IMR-90 (cell line): ENCODE data around the gene GJA4. TPM values are rescaled to one million over a fixed set of nuclear protein-coding genes. Genes with fewer than 3 reads are reported as not detected.

Experiments used
- ATAC-seq: fragments of 200-7000 bp; cut with Tn5 transposase; 2 replicates; pipeline ENCODE4 v1.9.1; 2020; ENCODE audit warnings: low read depth, mild to moderate bottlenecking, moderate library complexity
- BruUV-seq: library from RNA; stranded (reverse); fragments of 400-500 nt; replicated peaks from 2 replicates; lab custom pipeline; 2021; lab: Mats Ljungman, UMichigan
- CTCF ChIA-PET: fragments of 300-600 bp; formaldehyde crosslinking; extraction: SDS; loops from one replicate; lab custom pipeline; 2021; ENCODE audit warnings: antibody characterized with exemption; lab: Yijun Ruan, JAX
- POLR2A ChIA-PET: fragments of 300-600 bp; sonication (Branson Sonifier 250); formaldehyde crosslinking; loops from one replicate; lab custom pipeline; 2022; ENCODE audit warnings: antibody characterized with exemption; ENCODE audit not compliant: unreplicated experiment; lab: Charles Lee
- DNase-seq: peaks from one replicate; pipeline ENCODE4 v3.0.0; 2013
- H2AFZ ChIP-seq: replicated peaks from 2 replicates; pipeline ENCODE3; 2013; ENCODE audit warnings: low read length, mild to moderate bottlenecking; ENCODE audit not compliant: poor library complexity
- H2AK5ac ChIP-seq: 2 replicates; pipeline ENCODE4 v1.6.1; 2013; ENCODE audit warnings: low read depth, low read length, inconsistent platforms
- H2AK9ac ChIP-seq: replicated peaks from 2 replicates; pipeline ENCODE3; 2013; ENCODE audit warnings: mild to moderate bottlenecking, low read depth, low read length, moderate library complexity; ENCODE audit not compliant: poor library complexity
- H2BK120ac ChIP-seq: 2 replicates; pipeline ENCODE4 v1.6.1; 2013; ENCODE audit warnings: low read depth, low read length, inconsistent platforms
- H2BK15ac ChIP-seq: 3 replicates; pipeline ENCODE4 v1.6.1; 2013; ENCODE audit warnings: low read depth, low read length, inconsistent platforms
- H2BK20ac ChIP-seq: 2 replicates; pipeline ENCODE4 v1.6.1; 2013; ENCODE audit warnings: low read depth, mild to moderate bottlenecking, inconsistent platforms, low read length, moderate library complexity
- H2BK5ac ChIP-seq: 2 replicates; pipeline ENCODE4 v1.6.1; 2013; ENCODE audit warnings: mild to moderate bottlenecking, low read depth, low read length, inconsistent platforms; ENCODE audit not compliant: poor library complexity, severe bottlenecking
- H3K14ac ChIP-seq: replicated peaks from 2 replicates; pipeline ENCODE4 v1.6.1; 2013; ENCODE audit warnings: low read depth, low read length, inconsistent platforms
- H3K18ac ChIP-seq: 2 replicates; pipeline ENCODE4 v1.6.1; 2013; ENCODE audit warnings: low read depth, low read length, control low read depth
- H3K23ac ChIP-seq: 2 replicates; pipeline ENCODE4 v1.6.1; 2013; ENCODE audit warnings: low read depth, low read length, inconsistent platforms
- H3K27ac ChIP-seq: 2 replicates; pipeline ENCODE4 v1.5.1; 2013; ENCODE audit warnings: mild to moderate bottlenecking, control low read depth, low read length; ENCODE audit not compliant: insufficient read depth
- H3K27me3 ChIP-seq: 2 replicates; pipeline ENCODE4 v1.6.1; 2013; ENCODE audit warnings: low read length; ENCODE audit not compliant: control insufficient read depth, insufficient read depth
- H3K36me3 ChIP-seq: 2 replicates; pipeline ENCODE4 v1.6.1; 2013; ENCODE audit warnings: low read length, mixed read lengths; ENCODE audit not compliant: control insufficient read depth, insufficient read depth
- H3K4ac ChIP-seq: 2 replicates; pipeline ENCODE4 v1.6.1; 2013; ENCODE audit warnings: low read depth, low read length, inconsistent platforms
- H3K4me1 ChIP-seq: 2 replicates; pipeline ENCODE4 v1.6.1; 2013; ENCODE audit warnings: low read length, mixed read lengths; ENCODE audit not compliant: control insufficient read depth, insufficient read depth
- H3K4me2 ChIP-seq: 2 replicates; pipeline ENCODE4 v1.6.1; 2013; ENCODE audit warnings: low read depth, mild to moderate bottlenecking, control low read depth, low read length, moderate library complexity
- H3K4me3 ChIP-seq: 2 replicates; pipeline ENCODE4 v1.5.1; 2013; ENCODE audit warnings: low read depth, mild to moderate bottlenecking, control low read depth, low read length, moderate library complexity; ENCODE audit not compliant: insufficient read depth
- H3K56ac ChIP-seq: 2 replicates; pipeline ENCODE4 v1.6.1; 2013; ENCODE audit warnings: low read length, inconsistent platforms; ENCODE audit not compliant: insufficient read depth; ENCODE audit errors: extremely low read depth
- H3K79me1 ChIP-seq, 2 experiments: 2 replicates each; pipeline ENCODE4 v1.6.1; 2013; ENCODE audit warnings: low read length in 2 of 2, inconsistent platforms in 1 of 2, low read depth in 1 of 2
- H3K9ac ChIP-seq: 2 replicates; pipeline ENCODE4 v1.6.1; 2013; ENCODE audit warnings: low read depth, low read length, control low read depth
- H3K9me1 ChIP-seq: 2 replicates; pipeline ENCODE4 v1.6.1; 2013; ENCODE audit warnings: low read length, inconsistent platforms; ENCODE audit not compliant: insufficient read depth
- H3K9me3 ChIP-seq: 2 replicates; pipeline ENCODE4 v1.6.1; 2013; ENCODE audit warnings: low read length; ENCODE audit not compliant: control insufficient read depth, insufficient read depth
- H4K20me1 ChIP-seq: 2 replicates; pipeline ENCODE4 v1.6.1; 2013; ENCODE audit warnings: low read length, inconsistent platforms; ENCODE audit not compliant: insufficient read depth
- H4K5ac ChIP-seq: 2 replicates; pipeline ENCODE4 v1.6.1; 2013; ENCODE audit warnings: mild to moderate bottlenecking, low read depth, low read length, control low read depth
- H4K8ac ChIP-seq, 2 experiments: 2 replicates each; pipeline ENCODE4 v1.6.1; 2013; ENCODE audit warnings: low read depth in 2 of 2, low read length in 2 of 2, control low read depth in 1 of 2, inconsistent platforms in 1 of 2
- H4K91ac ChIP-seq: 2 replicates; pipeline ENCODE4 v1.6.1; 2013; ENCODE audit warnings: low read depth, low read length, inconsistent platforms; ENCODE audit not compliant: insufficient read depth
- CEBPB ChIP-seq: IDR thresholded peaks from 2 replicates; pipeline ENCODE4 v1.6.1; 2012; ENCODE audit warnings: low read depth, low read length, improper control_type of control experiment
- CHD1 ChIP-seq: IDR thresholded peaks from 2 replicates; pipeline ENCODE4 v1.6.1; 2012; ENCODE audit warnings: low read depth, low read length, improper control_type of control experiment
- FOS ChIP-seq: fragments of 150-350 bp; IDR thresholded peaks from 2 replicates; pipeline ENCODE4 v1.6.1; 2016; ENCODE audit warnings: low read depth, low read length
- MAFK ChIP-seq: IDR thresholded peaks from 2 replicates; pipeline ENCODE4 v1.6.1; 2012; ENCODE audit warnings: low read depth, low read length, improper control_type of control experiment
- NFE2L2 ChIP-seq: fragments of 150-350 bp; IDR thresholded peaks from 2 replicates; pipeline ENCODE4 v1.6.1; 2016; ENCODE audit warnings: low read depth, mild to moderate bottlenecking, low read length
- RAD21 ChIP-seq: IDR thresholded peaks from 2 replicates; pipeline ENCODE4 v1.6.1; 2012; ENCODE audit warnings: low read length, improper control_type of control experiment
- SMC3 ChIP-seq: fragments of 150-350 bp; IDR thresholded peaks from 2 replicates; pipeline ENCODE4 v1.6.1; 2016; ENCODE audit warnings: low read depth, mild to moderate bottlenecking, antibody characterized with exemption, low read length, moderate library complexity
- USF2 ChIP-seq: fragments of 150-350 bp; IDR thresholded peaks from 2 replicates; pipeline ENCODE4 v1.6.1; 2017; ENCODE audit warnings: mild to moderate bottlenecking, antibody characterized with exemption, low read length, low read depth
- WGBS, 2 experiments: methylation state at CpG; one replicate each; pipeline versions ENCODE4 v1.1.5 to v1.1.7; 2013; ENCODE audit warnings: missing lambda C conversion rate in 2 of 2; ENCODE audit not compliant: insufficient read length in 1 of 2; ENCODE audit errors: extremely low coverage in 2 of 2; 5-methylcytosine and 5-hydroxymethylcytosine counted together
- dilution Hi-C: fragments of 300-500 bp; cut with HindIII; formaldehyde crosslinking; loops from one replicate; pipeline ENCODE4 v1.14.3; 2018; ENCODE audit warnings: low sequenced_read_pairs; ENCODE audit not compliant: unreplicated experiment
- in situ Hi-C: fragments of 300-500 bp; cut with MboI; formaldehyde crosslinking; loops from 3 replicates; pipeline ENCODE4 v1.14.3; 2019; ENCODE audit warnings: low sequenced_read_pairs, inconsistent platforms, mixed read lengths
- intact Hi-C: fragments of 100-400 bp; cut with micrococcal nuclease; formaldehyde crosslinking; loops from 2 replicates; pipeline ENCODE4 v1.10.0; 2022
- polyA plus RNA-seq, 3 experiments: library from polyadenylated mRNA; depleted of rRNA; stranded (reverse); fragments of >200 nt; gene quantifications; 2 replicates each; pipeline ENCODE4 v1.2.3, GENCODE V29; 2012; ENCODE audit warnings: low replicate concordance in 1 of 3
- total RNA-seq: library from RNA; depleted of rRNA; stranded (reverse); fragments of >200 nt; gene quantifications from 2 replicates; pipeline ENCODE4 v1.2.3, GENCODE V29; 2012

GJA4 gene
- total and polyA plus RNA-seq, 2 of the 4 experiments (the other 2 are of a cell fraction) = not detected

- Histone ChIP-seq H4K91ac (no peak overlapping the region), H2AK5ac (no peak overlapping the region), H3K36me3 (no peaks in the 10 kb centered on the region), H3K4me2 (no peak overlapping the region), H4K8ac (no peak overlapping the region), H2BK5ac (no peak overlapping the region), H3K4me1 (no peaks in the 10 kb centered on the region), H2BK120ac (no peak overlapping the region), H3K4ac (no peak overlapping the region), H3K9me1 (no peaks in the 10 kb centered on the region), H3K27me3 (peaks cover 2% of the 10 kb centered on the region), H2BK15ac (no peak overlapping the region), H2AFZ (no peak overlapping the region), H3K4me3 (no peak overlapping the region), H3K27ac (no peak overlapping the region), H4K20me1 (no peaks in the 10 kb centered on the region), H3K56ac (no peak overlapping the region), H3K9ac (no peak overlapping the region), H4K5ac (no peak overlapping the region), H3K23ac (no peak overlapping the region), H3K9me3 (no peaks in the 10 kb centered on the region), H3K14ac (no peak overlapping the region), H3K79me1 (no peaks in the 10 kb centered on the region), H3K18ac (no peak overlapping the region), H2AK9ac (no peak overlapping the region), H2BK20ac (no peak overlapping the region)
- TF ChIP-seq NFE2L2 = no peak
- no peak for TF ChIP-seq CEBPB
- TF ChIP-seq CHD1 = no peak
- TF ChIP-seq FOS = no peak
- TF ChIP-seq USF2 = no peak
- TF ChIP-seq RAD21 = no peak
- TF ChIP-seq SMC3 = no peak
- no peak for TF ChIP-seq MAFK
- ChIA-PET POLR2A (no interaction called here), CTCF (no interaction called here)
- ATAC-seq = no peak
- dilution Hi-C loops (no loop called here), in situ Hi-C loops (no loop called here), intact Hi-C loops (no loop called here)
- DNase-seq = no peak
- BruUV-seq = no TSS peak
- WGBS, 2 experiments = no CpG with 5 or more reads among the region's 3 CpGs
Measured at GRCh38 chr1:34768856-34769255, 23.9 kb upstream of the GJA4 start.
